ENCODE data around the gene ZNF831.

DNA sequence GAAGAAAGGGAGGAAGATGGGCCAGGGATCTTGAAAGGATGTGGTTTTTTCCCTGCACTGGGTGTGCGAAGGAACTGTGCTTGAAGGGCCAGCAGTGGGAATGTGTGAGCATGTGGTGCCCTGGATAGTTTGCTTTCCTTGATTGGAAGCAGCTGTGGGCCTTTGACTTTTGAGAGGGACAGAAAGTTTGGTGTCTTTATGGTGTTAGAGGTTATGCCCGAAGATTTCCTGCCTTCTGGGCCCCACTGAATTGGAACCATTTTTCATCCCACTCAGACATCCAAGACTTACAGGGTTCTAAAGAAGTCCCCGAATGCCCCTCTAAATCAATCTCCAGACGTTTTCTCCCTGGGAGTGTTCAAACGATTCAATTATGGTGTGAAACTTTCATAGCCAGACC, 113.3 kb downstream of the ZNF831 start:
- TF ChIP-seq E2F4 (CRISPR knock-in tag; IDR thresholded peaks at IDR 0.05; ENCODE audit: borderline replicate concordance, low read depth) (no peak), GABPB1 (CRISPR knock-in tag; IDR thresholded peaks at IDR 0.05) (no peak), JUN (CRISPR knock-in tag; IDR thresholded peaks at IDR 0.05) (no peak), NR1H2 (CRISPR knock-in tag; IDR thresholded peaks at IDR 0.05) (no peak), ZNF219 (CRISPR knock-in tag; IDR thresholded peaks at IDR 0.05; ENCODE audit: borderline replicate concordance) (no peak), CTCF (IDR thresholded peaks at IDR 0.05) (no peak), E2F1 (CRISPR knock-in tag; IDR thresholded peaks at IDR 0.05) (no peak), USF2 (CRISPR knock-in tag; IDR thresholded peaks at IDR 0.05) (no peak), TCF7 (CRISPR knock-in tag; IDR thresholded peaks at IDR 0.05; ENCODE audit: low read depth) (no peak)
- TF ChIP-seq, protein P1, sequence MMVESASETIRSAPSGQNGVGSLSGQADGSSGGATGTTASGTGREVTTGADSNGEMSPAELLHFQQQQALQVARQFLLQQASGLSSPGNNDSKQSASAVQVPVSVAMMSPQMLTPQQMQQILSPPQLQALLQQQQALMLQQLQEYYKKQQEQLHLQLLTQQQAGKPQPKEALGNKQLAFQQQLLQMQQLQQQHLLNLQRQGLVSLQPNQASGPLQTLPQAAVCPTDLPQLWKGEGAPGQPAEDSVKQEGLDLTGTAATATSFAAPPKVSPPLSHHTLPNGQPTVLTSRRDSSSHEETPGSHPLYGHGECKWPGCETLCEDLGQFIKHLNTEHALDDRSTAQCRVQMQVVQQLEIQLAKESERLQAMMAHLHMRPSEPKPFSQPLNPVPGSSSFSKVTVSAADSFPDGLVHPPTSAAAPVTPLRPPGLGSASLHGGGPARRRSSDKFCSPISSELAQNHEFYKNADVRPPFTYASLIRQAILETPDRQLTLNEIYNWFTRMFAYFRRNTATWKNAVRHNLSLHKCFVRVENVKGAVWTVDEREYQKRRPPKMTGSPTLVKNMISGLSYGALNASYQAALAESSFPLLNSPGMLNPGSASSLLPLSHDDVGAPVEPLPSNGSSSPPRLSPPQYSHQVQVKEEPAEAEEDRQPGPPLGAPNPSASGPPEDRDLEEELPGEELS (CRISPR knock-in tag; IDR thresholded peaks at IDR 0.05) = no peak
- TF ChIP-seq, protein P2, sequence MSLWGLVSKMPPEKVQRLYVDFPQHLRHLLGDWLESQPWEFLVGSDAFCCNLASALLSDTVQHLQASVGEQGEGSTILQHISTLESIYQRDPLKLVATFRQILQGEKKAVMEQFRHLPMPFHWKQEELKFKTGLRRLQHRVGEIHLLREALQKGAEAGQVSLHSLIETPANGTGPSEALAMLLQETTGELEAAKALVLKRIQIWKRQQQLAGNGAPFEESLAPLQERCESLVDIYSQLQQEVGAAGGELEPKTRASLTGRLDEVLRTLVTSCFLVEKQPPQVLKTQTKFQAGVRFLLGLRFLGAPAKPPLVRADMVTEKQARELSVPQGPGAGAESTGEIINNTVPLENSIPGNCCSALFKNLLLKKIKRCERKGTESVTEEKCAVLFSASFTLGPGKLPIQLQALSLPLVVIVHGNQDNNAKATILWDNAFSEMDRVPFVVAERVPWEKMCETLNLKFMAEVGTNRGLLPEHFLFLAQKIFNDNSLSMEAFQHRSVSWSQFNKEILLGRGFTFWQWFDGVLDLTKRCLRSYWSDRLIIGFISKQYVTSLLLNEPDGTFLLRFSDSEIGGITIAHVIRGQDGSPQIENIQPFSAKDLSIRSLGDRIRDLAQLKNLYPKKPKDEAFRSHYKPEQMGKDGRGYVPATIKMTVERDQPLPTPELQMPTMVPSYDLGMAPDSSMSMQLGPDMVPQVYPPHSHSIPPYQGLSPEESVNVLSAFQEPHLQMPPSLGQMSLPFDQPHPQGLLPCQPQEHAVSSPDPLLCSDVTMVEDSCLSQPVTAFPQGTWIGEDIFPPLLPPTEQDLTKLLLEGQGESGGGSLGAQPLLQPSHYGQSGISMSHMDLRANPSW (CRISPR knock-in tag; conservative IDR thresholded peaks at IDR 0.05; ENCODE audit: low read depth) = no peak
- TF ChIP-seq, protein P3, sequence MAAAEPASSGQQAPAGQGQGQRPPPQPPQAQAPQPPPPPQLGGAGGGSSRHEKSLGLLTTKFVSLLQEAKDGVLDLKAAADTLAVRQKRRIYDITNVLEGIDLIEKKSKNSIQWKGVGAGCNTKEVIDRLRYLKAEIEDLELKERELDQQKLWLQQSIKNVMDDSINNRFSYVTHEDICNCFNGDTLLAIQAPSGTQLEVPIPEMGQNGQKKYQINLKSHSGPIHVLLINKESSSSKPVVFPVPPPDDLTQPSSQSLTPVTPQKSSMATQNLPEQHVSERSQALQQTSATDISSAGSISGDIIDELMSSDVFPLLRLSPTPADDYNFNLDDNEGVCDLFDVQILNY (CRISPR knock-in tag; IDR thresholded peaks at IDR 0.05) = no peak

Measured in WTC11 (cell line).